RWPE1 (cell line): Measurements from ENCODE around the gene AP2A1.

Experiments
- CTCF ChIA-PET: fragments of 350-600 bp; sonication (Branson Sonifier 250); formaldehyde crosslinking; extraction: SDS; loops from one replicate; lab custom pipeline; 2021; lab: Yijun Ruan, JAX
- POLR2A ChIA-PET: fragments of 400-600 bp; formaldehyde crosslinking; extraction: SDS; loops from one replicate; lab custom pipeline; 2020; ENCODE audit warnings: antibody characterized with exemption; ENCODE audit not compliant: low non-redundant PET; lab: Yijun Ruan, JAX
- DNase-seq: peaks from one replicate; pipeline ENCODE4 v3.0.0; 2012; ENCODE audit warnings: low spot score
- H3K27ac ChIP-seq: fragments of 450-650 bp; 2 replicates; pipeline ENCODE4 v1.5.1; 2017
- TF ChIP-seq, protein P1 (sequence below): fragments of 450-650 bp; conservative IDR thresholded peaks from 2 replicates; pipeline ENCODE4 v1.5.1; 2017; ENCODE audit warnings: low read depth, mild to moderate bottlenecking

AP2A1 gene

DNA sequence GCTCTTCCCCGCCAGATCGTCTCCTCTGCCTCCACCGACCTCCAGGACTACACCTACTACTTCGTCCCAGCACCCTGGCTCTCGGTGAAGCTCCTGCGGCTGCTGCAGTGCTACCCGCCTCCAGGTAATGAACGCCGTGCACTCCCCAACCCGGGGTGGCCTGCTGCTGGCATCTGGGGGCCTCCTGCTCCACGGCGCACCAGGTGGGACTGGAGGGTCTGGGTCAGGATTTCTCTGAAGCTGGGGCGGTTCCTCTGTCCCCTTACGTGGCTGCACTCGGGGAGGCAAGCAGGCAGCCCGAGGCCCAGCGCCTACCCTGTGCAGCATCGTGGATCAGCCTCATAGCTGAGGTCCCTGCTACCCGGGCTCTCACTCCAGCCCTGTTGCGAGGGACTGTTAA, 28.8 kb downstream of the AP2A1 start:
- ChIA-PET POLR2A (no interaction called here), CTCF (interaction anchor here (0.6 kb wide), 2 partner anchors 9 to 49 kb away, joined by 4 read pairs; no protein-coding TSS in a partner anchor)
- no peak for DNase-seq
- TF ChIP-seq, protein P1, sequence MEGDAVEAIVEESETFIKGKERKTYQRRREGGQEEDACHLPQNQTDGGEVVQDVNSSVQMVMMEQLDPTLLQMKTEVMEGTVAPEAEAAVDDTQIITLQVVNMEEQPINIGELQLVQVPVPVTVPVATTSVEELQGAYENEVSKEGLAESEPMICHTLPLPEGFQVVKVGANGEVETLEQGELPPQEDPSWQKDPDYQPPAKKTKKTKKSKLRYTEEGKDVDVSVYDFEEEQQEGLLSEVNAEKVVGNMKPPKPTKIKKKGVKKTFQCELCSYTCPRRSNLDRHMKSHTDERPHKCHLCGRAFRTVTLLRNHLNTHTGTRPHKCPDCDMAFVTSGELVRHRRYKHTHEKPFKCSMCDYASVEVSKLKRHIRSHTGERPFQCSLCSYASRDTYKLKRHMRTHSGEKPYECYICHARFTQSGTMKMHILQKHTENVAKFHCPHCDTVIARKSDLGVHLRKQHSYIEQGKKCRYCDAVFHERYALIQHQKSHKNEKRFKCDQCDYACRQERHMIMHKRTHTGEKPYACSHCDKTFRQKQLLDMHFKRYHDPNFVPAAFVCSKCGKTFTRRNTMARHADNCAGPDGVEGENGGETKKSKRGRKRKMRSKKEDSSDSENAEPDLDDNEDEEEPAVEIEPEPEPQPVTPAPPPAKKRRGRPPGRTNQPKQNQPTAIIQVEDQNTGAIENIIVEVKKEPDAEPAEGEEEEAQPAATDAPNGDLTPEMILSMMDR, result no peak
- no peak overlapping the region for H3K27ac ChIP-seq

DNA sequence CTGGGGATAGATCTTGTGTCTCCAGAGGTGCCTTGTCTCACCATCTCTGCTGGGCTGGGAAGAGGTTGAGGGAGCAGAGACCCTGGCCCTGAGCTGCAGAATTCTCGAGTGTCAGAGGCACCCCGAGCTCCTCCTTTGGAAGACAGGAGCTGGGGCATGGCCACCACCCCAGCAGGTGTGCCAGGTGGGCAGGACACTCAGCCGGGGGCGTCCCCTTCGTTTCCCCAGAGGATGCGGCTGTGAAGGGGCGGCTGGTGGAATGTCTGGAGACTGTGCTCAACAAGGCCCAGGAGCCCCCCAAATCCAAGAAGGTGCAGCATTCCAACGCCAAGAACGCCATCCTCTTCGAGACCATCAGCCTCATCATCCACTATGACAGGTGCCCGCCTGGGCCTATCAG, 31.8 kb downstream of the AP2A1 start:
- ChIA-PET CTCF (no interaction called here), POLR2A (no interaction called here)
- TF ChIP-seq, protein P1, result no peak
- no peak overlapping the region for H3K27ac ChIP-seq
- DNase-seq, result no peak

DNA sequence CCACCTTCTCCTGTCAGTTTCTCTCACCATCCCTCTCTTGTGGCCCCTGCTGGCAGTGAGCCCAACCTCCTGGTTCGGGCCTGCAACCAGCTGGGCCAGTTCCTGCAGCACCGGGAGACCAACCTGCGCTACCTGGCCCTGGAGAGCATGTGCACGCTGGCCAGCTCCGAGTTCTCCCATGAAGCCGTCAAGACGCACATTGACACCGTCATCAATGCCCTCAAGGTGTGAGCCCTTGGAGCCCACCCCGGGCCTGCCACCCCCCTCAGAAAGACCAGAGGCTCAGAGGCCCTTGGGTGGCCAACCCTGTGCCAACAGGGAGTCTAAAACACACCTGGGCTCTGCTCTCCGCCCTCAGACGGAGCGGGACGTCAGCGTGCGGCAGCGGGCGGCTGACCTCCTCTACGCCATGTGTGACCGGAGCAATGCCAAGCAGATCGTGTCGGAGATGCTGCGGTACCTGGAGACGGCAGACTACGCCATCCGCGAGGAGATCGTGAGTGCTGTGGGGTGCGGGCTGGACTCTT, 32.5 kb downstream of the AP2A1 start:
- POLR2A ChIA-PET, result no interaction called here
- CTCF ChIA-PET, result no interaction called here
- TF ChIP-seq, protein P1, result no peak

DNA sequence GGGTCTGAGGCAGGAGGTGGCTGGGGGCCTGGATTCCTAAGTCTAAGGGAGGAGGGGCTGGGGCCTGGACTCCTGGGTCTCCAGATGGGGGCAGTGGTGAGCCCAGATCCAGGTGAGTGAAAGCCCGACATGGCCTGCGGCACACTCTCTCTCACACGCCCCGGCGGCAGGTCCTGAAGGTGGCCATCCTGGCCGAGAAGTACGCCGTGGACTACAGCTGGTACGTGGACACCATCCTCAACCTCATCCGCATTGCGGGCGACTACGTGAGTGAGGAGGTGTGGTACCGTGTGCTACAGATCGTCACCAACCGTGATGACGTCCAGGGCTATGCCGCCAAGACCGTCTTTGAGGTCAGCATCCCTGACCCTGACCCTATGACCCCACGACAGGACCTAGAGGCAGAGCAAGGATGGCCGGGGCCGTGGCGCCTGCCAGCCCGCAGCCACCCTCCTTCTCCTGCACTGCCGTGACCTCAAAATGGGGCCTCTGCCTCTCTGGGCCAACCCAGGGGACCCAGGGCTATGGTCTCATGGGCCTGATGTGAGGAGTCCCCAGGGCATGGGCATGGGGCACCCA, 33.1 kb downstream of the AP2A1 start:
- TF ChIP-seq, protein P1, result no peak
- POLR2A ChIA-PET, result no interaction called here
- H3K27ac ChIP-seq, result no peak overlapping the region
- CTCF ChIA-PET, result no interaction called here
- DNase-seq, result no peak

More for the DNA sequence above, 32.5 kb downstream of the AP2A1 start:
- no peak for DNase-seq
- no peak overlapping the region for H3K27ac ChIP-seq

DNA sequence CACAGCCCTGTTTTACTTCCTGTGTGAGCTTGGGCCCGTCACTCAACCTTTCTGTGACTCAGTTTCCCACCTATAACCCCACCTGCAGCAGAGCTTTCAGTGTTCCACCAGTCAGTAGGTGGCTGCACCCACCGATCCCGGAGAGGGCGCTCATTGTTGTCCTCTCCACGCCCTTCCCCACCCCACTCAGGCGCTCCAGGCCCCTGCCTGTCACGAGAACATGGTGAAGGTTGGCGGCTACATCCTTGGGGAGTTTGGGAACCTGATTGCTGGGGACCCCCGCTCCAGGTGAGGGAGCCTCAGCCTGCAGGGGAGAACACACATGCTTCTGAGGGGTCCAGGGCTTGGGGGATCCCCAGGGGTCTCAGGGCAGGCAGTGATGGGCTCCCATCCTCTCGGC, 34.0 kb downstream of the AP2A1 start:
- TF ChIP-seq, protein P1, result no peak
- POLR2A ChIA-PET, result no interaction called here
- no peak for DNase-seq
- H3K27ac ChIP-seq, result peak overlapping the region; percentile 1; the same call in 1 of the 2 replicates
- CTCF ChIA-PET, result interaction anchor here (0.6 to 0.9 kb wide), 2 partner anchors 25 to 50 kb away, joined by 3 read pairs; no protein-coding TSS in a partner anchor

DNA sequence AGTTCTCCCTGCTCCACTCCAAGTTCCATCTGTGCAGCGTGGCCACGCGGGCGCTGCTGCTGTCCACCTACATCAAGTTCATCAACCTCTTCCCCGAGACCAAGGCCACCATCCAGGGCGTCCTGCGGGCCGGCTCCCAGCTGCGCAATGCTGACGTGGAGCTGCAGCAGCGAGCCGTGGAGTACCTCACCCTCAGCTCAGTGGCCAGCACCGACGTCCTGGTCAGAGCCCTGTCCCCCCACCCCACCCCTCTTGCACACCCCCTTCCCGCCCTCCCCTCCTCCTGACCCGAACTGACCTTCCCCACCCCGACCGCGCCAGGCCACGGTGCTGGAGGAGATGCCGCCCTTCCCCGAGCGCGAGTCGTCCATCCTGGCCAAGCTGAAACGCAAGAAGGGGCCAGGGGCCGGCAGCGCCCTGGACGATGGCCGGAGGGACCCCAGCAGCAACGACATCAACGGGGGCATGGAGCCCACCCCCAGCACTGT, 34.6 kb downstream of the AP2A1 start:
- no peak for DNase-seq
- TF ChIP-seq, protein P1, result no peak
- CTCF ChIA-PET, result interaction anchor here (0.6 to 0.9 kb wide), 2 partner anchors 25 to 51 kb away, joined by 3 read pairs; no protein-coding TSS in a partner anchor
- POLR2A ChIA-PET, result no interaction called here
- no peak overlapping the region for H3K27ac ChIP-seq
